Spleen (tissue), 13 donors: Measurements from ENCODE around the gene HOXA7. TPM values are rescaled to one million over a fixed set of nuclear protein-coding genes. Genes with fewer than 3 reads are reported as not detected.
A peak's percentile ranks its signal among the peaks of the same experiment; 100 is the strongest.

Experiments used
- DNase-seq: peaks from one replicate; pipeline ENCODE4 v3.0.0-alpha.2; 2020
- H3K27ac ChIP-seq, 8 donors: fragments of 200-600 bp; sonication (generic) in 7 of 8; 1 replicate in 4 of 8; 2 replicates in 4 of 8; pipeline versions ENCODE4 v1.5.0 to v1.8.0; 2016 to 2021; ENCODE audit warnings: inconsistent platforms in 4 of 8, mild to moderate bottlenecking in 4 of 8, moderate library complexity in 1 of 8
- H3K27me3 ChIP-seq, 7 donors: fragments of 200-600 bp; sonication (generic) in 6 of 7; replicated peaks in 1 of 7; 1 replicate in 4 of 7; 2 replicates in 3 of 7; pipeline versions ENCODE4 v1.5.0 to v1.8.0; 2016 to 2021; ENCODE audit warnings: inconsistent platforms in 3 of 7, mild to moderate bottlenecking in 1 of 7
- H3K36me3 ChIP-seq, 6 donors: fragments of 200-600 bp; sonication (generic) in 5 of 6; 1 replicate in 4 of 6; 2 replicates in 2 of 6; pipeline versions ENCODE4 v1.5.0 to v1.8.0; 2016 to 2021; ENCODE audit warnings: inconsistent platforms in 2 of 6
- H3K4me1 ChIP-seq, 6 donors: fragments of 200-600 bp; sonication (generic) in 5 of 6; 1 replicate in 3 of 6; 2 replicates in 3 of 6; pipeline versions ENCODE4 v1.5.0 to v1.8.0; 2016 to 2021; ENCODE audit warnings: inconsistent platforms in 3 of 6
- H3K4me3 ChIP-seq, 8 donors: fragments of 200-600 bp; sonication (generic) in 7 of 8; 1 replicate in 4 of 8; 2 replicates in 4 of 8; pipeline versions ENCODE4 v1.5.0 to v1.8.0; 2016 to 2021; ENCODE audit warnings: inconsistent platforms in 4 of 8, mild to moderate bottlenecking in 4 of 8, moderate library complexity in 2 of 8
- H3K9me3 ChIP-seq, 8 donors: fragments of 200-600 bp; sonication (generic) in 7 of 8; 1 replicate in 4 of 8; 2 replicates in 4 of 8; pipeline versions ENCODE4 v1.5.0 to v1.8.0; 2016 to 2021; ENCODE audit warnings: inconsistent platforms in 4 of 8
- POLR2A ChIP-seq, 3 donors: fragments of 450-650 bp; IDR thresholded peaks; one replicate each; pipeline ENCODE4 v1.5.1; 2017; ENCODE audit warnings: antibody characterized with exemption in 3 of 3, mild to moderate bottlenecking in 1 of 3
- POLR2AphosphoS5 ChIP-seq, 3 donors: sonication (generic); formaldehyde crosslinking; IDR thresholded peaks; one replicate each; pipeline ENCODE4 v1.5.1; 2017; ENCODE audit warnings: antibody characterized with exemption in 3 of 3
- WGBS, 5 donors: extraction: QIAGEN DNeasy Blood & Tissue Kit in 3 of 5; methylation state at CpG; one replicate each; pipeline versions ENCODE4 v1.1.5 to v1.1.7; 2013 to 2018; 5-methylcytosine and 5-hydroxymethylcytosine counted together
- intact Hi-C: fragments of 100-400 bp; cut with DNase I; formaldehyde crosslinking; loops from one replicate; pipeline ENCODE4 v1.15.0; 2023; ENCODE audit warnings: low total_unique reads
- long read RNA-seq, 2 donors: transcript quantifications; one replicate each; lab custom pipeline, GENCODE V29; 2026
- polyA plus RNA-seq, 3 donors: library from polyadenylated mRNA; stranded (reverse); fragments of 200-250 nt; gene quantifications; one replicate each; pipeline ENCODE4 v1.2.1, GENCODE V29; 2013
- total RNA-seq, 7 donors: library from RNA; depleted of rRNA in 3 of 7; stranded (reverse); fragments of >200 nt in 3 of 7; fragmentation: NEBNext Ultra II Directional in 4 of 7; extraction: Animal tissue kit (Norgen Biotek cat#: 25700) in 4 of 7; gene quantifications; one replicate each; pipeline versions ENCODE4 v1.1.0 to v1.2.1, GENCODE V29; 2016 to 2021
- TF ChIP-seq, protein P1 (sequence below), 11 experiments: fragments of 200-600 bp in 7 of 11; fragments of 450-650 bp in 4 of 11; sonication (generic) in 4 of 11; IDR thresholded peaks in 8 of 11; conservative IDR thresholded peaks in 3 of 11; 1 replicate in 7 of 11; 2 replicates in 4 of 11; pipeline versions ENCODE4 v1.4.0 to v1.8.0; 2016 to 2021; ENCODE audit warnings: antibody characterized with exemption in 11 of 11, inconsistent platforms in 4 of 11, mild to moderate bottlenecking in 1 of 11
- donor health status: healthy with polysubstance abuse.
- donor health status: DM: no; HTN: no; CAD: no; lungs with moderate emphysema.
- donor health status: DM: no; HTN: no; CAD: no.
- donor health status: Bipolar disorder and iron deficiency.
- donor health status: healthy.
- donor health status: DM: no; HTN: no; CAD: no.
- donor health status: DM: yes; HTN: yes; CAD: no.

The HOXA7 gene
- total RNA-seq (1 to 10 TPM; 1.0 to 8.0 (median 2.6) TPM), polyA plus RNA-seq (1 to 10 TPM in 1 of 3 donors, under 1 TPM in 2; 0.55 to 1.4 (median 0.80) TPM)
- long read RNA-seq, donor 1, partial matches to known transcripts, result 0 of 2 reads
- long read RNA-seq, donor 1, other reads (novel, unspliced or antisense), result 0 of 2 reads
- long read RNA-seq, donor 2, partial matches to known transcripts, result 0 of 1 reads
- long read RNA-seq, donor 2, other reads (novel, unspliced or antisense), result 0 of 1 reads

DNA sequence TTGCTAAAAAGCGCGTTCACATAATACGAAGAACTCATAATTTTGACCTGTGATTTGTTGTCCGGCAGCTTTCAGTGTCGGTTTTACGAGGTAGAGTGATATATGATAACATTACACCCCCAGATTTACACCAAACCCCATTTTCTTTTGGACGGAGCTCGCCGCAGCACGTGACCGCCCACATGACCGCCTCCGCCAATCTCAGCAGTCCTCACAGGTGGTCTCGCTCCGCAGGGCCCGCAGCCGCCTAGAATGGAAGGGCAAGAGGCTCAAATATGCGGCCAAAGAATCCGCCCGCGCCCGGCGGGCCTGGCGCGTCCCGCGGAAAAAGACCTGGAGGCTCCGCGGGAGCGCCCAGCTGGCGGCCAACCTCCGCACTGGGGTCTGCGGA lies at the start of gene HOXA7:
Gene HOXA7 (minus strand): TSS at position 168 of the 391 bp plus-strand sequence. CDS start 130 bp downstream, at position 38.
- intact Hi-C loops, result no loop called here
- Histone ChIP-seq H3K4me1 (peaks cover 14 to 92% (median 68%) of the 10 kb centered on the region in 6 donors), H3K36me3 (no peaks in the 10 kb centered on the region), H3K9me3 (peaks cover 0 to 4% (median 0%) of the 10 kb centered on the region in 8 donors), H3K27me3 (peaks cover 24 to 100% (median 99%) of the 10 kb centered on the region in 7 donors), H3K4me3 (peak within 1 kb of the TSS in 7 of 8 donors; percentile 24 to 67 (median 37)), H3K27ac (peak within 1 kb of the TSS in 7 of 8 donors; percentile 47 to 82 (median 78))
- peak; percentile 74 for DNase-seq
- 1 to 3% (median 2%) methylated on average over 20 to 33 of the region's 33 CpGs for WGBS, 5 donors
- TF ChIP-seq POLR2A (IDR thresholded peaks at IDR 0.05), result no peak
- TF ChIP-seq POLR2AphosphoS5 (IDR thresholded peaks at IDR 0.05), result peak; percentile 35 to 72 (median 62)
- TF ChIP-seq, protein P1, sequence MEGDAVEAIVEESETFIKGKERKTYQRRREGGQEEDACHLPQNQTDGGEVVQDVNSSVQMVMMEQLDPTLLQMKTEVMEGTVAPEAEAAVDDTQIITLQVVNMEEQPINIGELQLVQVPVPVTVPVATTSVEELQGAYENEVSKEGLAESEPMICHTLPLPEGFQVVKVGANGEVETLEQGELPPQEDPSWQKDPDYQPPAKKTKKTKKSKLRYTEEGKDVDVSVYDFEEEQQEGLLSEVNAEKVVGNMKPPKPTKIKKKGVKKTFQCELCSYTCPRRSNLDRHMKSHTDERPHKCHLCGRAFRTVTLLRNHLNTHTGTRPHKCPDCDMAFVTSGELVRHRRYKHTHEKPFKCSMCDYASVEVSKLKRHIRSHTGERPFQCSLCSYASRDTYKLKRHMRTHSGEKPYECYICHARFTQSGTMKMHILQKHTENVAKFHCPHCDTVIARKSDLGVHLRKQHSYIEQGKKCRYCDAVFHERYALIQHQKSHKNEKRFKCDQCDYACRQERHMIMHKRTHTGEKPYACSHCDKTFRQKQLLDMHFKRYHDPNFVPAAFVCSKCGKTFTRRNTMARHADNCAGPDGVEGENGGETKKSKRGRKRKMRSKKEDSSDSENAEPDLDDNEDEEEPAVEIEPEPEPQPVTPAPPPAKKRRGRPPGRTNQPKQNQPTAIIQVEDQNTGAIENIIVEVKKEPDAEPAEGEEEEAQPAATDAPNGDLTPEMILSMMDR (IDR thresholded peaks at IDR 0.05 in 8 of 11, conservative IDR thresholded peaks at IDR 0.05 in 3 of 11), result no peak

DNA sequence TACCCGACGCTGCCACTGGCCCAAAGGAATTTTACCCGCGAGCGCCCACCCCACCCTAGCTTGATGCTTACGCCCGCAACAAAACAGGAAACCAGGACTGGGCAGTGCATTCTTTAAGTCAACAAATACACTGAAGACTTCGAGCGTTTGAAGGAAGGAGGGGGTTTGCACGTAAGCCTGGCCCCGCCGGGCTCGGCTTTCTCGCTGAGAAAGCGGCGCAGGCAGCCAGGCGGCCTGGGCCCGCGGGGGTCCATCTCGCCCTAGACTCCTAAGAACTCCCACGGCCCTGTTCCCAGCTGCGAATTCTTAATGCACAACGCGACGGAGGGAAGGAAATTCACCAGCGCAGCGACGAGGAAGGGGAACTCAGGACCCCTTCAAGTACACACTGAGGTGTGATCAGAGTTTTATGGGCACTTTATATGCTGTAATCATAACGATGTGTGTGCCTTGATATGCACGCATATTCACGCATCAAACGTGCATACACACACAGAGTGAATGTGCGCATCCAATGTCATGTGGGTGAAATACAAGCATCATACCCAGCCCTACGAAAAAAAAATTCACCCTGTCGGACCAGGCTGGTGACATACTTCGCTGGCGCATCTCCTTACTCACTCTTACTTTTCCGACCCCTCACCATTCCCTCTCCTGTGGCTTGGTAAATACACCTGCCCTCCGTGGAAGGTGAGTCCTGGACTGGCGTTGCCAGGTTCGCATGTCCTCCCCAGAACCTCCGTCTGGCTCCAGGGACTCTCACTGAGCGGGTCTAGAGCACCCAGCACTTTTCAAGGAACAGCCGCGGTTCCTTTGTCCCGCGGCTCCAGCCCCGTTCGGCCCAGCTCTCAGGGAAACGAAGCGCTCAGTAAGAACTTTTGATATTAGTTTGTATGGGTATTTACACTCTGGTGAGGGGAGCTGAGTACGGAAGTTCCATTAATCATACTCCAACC lies 49.1 kb upstream of the HOXA7 start:
- peaks cover 17 to 100% (median 96%) of the 10 kb centered on the region in 7 donors for H3K27me3 ChIP-seq
- H3K36me3 ChIP-seq, result no peaks in the 10 kb centered on the region
- DNase-seq, result no peak
- H3K4me1 ChIP-seq, result peaks cover 10 to 54% (median 36%) of the 10 kb centered on the region in 6 donors
- WGBS, 5 donors, result 6 to 12% (median 8%) methylated on average over 42 to 52 of the region's 52 CpGs
- TF ChIP-seq POLR2A (IDR thresholded peaks at IDR 0.05), result no peak
- TF ChIP-seq, protein P1 (IDR thresholded peaks at IDR 0.05 in 8 of 11, conservative IDR thresholded peaks at IDR 0.05 in 3 of 11), result no peak
- no peak for TF ChIP-seq POLR2AphosphoS5 (IDR thresholded peaks at IDR 0.05)
- H3K4me3 ChIP-seq, result peak overlapping the region in 1 of 8 donors; percentile 36
- intact Hi-C loops, result loop anchor here (5.0 kb wide), 1 partner anchor 372 kb away; no protein-coding TSS in a partner anchor
- H3K9me3 ChIP-seq, result no peaks in the 10 kb centered on the region
- H3K27ac ChIP-seq, result no peak overlapping the region

DNA sequence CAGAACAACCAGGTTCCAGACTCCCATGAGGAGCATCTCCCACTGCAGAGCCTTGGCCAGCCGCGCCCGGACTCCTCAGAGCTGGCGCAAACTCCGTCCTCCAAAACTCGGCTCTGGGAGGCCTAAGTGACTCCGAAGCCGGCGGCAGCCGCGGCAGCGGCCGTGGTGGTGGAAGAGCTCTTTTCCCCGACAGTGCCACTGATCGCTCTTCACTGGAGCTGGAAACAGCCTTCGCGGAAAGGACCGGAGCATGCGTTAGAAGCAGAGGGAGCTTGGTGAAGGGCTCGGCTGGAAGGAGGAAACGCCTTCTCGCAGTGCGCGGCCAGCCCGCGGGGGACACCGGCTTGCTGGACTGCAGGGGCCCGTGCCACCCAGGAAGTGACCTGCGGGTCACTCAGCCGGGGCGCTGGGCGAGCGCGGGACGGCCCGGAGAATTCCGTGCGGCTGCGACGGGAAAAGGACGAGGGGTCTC lies 48.4 kb upstream of the HOXA7 start:
- WGBS, 5 donors, result 5 to 13% (median 9%) methylated on average over 13 to 41 of the region's 41 CpGs
- peak overlapping the region in 2 of 8 donors; percentile 22 to 36 for H3K4me3 ChIP-seq
- DNase-seq, result peak; percentile 77

More for the DNA sequence above, 48.4 kb upstream of the HOXA7 start:
- peaks cover 12 to 53% (median 39%) of the 10 kb centered on the region in 6 donors for H3K4me1 ChIP-seq
- peaks cover 21 to 100% (median 96%) of the 10 kb centered on the region in 7 donors for H3K27me3 ChIP-seq
- H3K27ac ChIP-seq, result no peak overlapping the region
- intact Hi-C loops, result loop anchor here (5.0 kb wide), 1 partner anchor 372 kb away; no protein-coding TSS in a partner anchor
- no peaks in the 10 kb centered on the region for H3K9me3 ChIP-seq
- no peaks in the 10 kb centered on the region for H3K36me3 ChIP-seq
- TF ChIP-seq POLR2AphosphoS5 (IDR thresholded peaks at IDR 0.05) (peak in 1 of 3 donors; percentile 40), POLR2A (IDR thresholded peaks at IDR 0.05) (no peak)
- TF ChIP-seq, protein P1 (IDR thresholded peaks at IDR 0.05 in 8 of 11, conservative IDR thresholded peaks at IDR 0.05 in 3 of 11), result no peak
